Mesodermal cell (in vitro differentiated cells): ENCODE measurements around the gene CDH22.

Source experiments
- H3K27ac ChIP-seq: 2 replicates; pipeline ENCODE4 v1.7.0; 2013; ENCODE audit warnings: mild to moderate bottlenecking, low read depth, low read length, moderate library complexity; ENCODE audit not compliant: severe bottlenecking
- H3K36me3 ChIP-seq: 2 replicates; pipeline ENCODE4 v1.7.1; 2013; ENCODE audit warnings: mild to moderate bottlenecking, low read length, moderate library complexity; ENCODE audit not compliant: control insufficient read depth, insufficient read depth
- H3K4me1 ChIP-seq: one replicate; pipeline ENCODE4 v1.7.1; 2013; ENCODE audit warnings: mild to moderate bottlenecking, low read length; ENCODE audit not compliant: insufficient read depth, control insufficient read depth, poor library complexity, severe bottlenecking
- H3K4me3 ChIP-seq: 2 replicates; pipeline ENCODE4 v1.7.0; 2013; ENCODE audit warnings: low read length, control low read depth, mild to moderate bottlenecking; ENCODE audit not compliant: insufficient read depth, poor library complexity, severe bottlenecking; ENCODE audit errors: extremely low read depth
- H3K9me3 ChIP-seq: 2 replicates; pipeline ENCODE4 v1.7.1; 2013; ENCODE audit warnings: mild to moderate bottlenecking, low read length, moderate library complexity; ENCODE audit not compliant: control insufficient read depth
- WGBS, 2 experiments: methylation state at CpG; one replicate each; pipeline ENCODE4 v1.1.5; 2013; ENCODE audit warnings: missing lambda C conversion rate in 2 of 2; ENCODE audit not compliant: insufficient coverage in 2 of 2; 5-methylcytosine and 5-hydroxymethylcytosine counted together

CDH22 gene

DNA sequence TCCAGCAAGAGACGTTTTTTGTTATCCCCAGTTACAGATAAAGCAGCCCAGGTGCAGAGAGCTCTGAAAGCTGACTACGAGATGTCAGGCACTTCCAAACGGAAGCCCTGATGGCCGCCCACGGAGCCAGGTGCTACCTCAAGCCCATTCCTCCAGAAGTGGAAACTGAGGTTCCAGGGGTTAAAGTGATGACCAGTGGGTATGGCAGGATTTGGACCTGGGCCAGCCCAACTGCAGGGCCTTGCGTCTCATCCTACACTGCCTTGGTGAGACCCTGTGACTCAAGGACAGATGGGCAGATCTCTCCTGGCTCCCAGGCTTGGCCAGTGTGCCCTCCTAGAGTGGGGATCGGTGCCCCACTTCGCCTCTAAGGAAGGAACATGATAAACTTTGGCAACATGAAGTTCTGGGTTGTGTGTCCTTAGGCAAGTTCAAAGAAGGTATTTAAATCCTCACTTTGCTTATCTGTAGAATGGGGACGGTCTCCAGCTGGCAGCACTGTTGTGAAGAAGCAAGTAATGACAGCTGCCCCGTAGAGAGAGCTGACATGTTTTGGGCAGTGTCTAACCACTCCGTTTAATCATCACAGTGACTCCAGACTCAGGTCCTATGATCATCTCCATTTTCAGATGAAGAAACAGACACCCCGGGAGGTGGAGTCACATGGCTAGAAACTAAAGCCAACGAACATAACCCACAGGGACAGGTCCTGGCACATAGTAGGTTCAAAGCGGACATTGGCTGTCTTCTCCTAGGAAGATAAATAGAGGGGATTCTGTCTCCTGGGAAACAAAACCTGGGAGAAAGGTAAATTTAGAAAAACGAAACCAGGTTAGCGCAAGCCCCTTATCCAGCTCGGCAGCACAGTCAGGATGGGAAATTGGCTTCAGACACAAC lies 34.4 kb upstream of the CDH22 start:
- H3K4me3 ChIP-seq: no peak overlapping the region
- peaks cover 6% of the 10 kb centered on the region for H3K4me1 ChIP-seq
- H3K36me3 ChIP-seq: no peaks in the 10 kb centered on the region
- no peak overlapping the region for H3K27ac ChIP-seq
- H3K9me3 ChIP-seq: no peaks in the 10 kb centered on the region
- 77 to 84% methylated on average over 11 to 13 of the region's 17 CpGs for WGBS, 2 experiments

DNA sequence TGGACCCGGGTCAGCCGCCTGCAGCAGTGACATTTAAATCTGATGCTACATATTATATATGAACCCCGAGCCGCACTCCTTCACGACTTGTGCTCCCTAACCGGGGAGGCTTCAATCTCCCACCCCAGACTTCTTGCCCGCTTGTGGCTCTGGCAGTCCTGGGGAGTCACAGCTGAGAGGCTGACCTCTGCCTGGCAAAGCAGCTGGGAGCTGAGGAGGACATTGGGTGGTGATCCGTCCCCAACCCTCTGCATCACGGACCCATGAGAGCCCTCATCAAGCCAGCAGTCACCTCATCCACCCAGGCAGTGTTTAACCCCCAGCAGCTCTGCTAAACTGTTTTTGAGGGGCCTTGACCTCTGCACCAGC lies 33.7 kb upstream of the CDH22 start:
- no peak overlapping the region for H3K4me3 ChIP-seq
- H3K27ac ChIP-seq: no peak overlapping the region
- no peaks in the 10 kb centered on the region for H3K36me3 ChIP-seq
- WGBS, 2 experiments: 60 to 70% methylated on average over 5 to 8 of the region's 9 CpGs
- H3K4me1 ChIP-seq: peaks cover 6% of the 10 kb centered on the region
- H3K9me3 ChIP-seq: no peaks in the 10 kb centered on the region

DNA sequence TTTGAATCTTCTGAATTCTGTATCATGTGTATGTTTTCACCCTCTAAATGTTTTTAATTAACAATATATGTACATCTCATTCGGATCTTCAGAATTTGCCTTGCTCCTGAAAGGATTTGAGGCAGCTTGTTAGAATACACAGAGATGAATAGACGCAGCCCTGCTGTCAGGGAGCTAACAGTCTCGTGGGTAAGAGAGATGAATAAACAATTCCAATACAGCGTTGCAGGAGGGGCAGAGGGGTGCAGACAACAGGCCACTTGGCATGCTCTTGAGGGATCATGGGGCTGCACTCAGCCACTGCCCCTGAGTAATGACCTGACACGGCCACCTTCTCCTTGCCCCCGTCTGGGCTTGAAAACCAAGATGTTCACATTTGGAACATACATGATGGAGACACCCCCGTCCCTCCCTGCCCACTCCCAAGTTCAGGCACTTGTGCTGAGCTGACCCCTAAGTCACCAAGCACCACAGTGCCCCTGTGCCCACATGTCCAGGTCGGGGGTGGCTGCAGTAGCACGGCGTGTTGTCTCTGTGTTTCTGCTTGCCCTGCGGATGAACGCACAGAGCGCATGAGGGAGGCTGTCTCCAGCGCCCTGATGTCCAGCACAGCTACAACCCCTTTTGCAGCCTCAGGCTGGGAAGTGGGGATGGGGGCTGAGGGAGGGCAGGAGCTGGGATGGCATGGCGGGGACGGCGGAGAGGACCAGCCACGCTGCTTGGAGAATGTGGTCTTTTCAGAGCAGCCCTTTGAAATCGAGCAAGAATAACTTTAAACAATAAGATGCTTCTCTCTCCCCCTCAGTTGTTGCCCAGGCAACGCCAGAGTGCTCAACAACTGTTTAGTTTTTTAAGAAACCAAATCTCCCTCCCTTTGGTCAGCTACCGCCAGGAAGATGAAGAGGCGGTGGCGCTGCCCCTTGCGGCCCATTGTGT lies 33.0 kb upstream of the CDH22 start:
- Histone ChIP-seq H3K36me3 (no peaks in the 10 kb centered on the region), H3K27ac (no peak overlapping the region), H3K9me3 (no peaks in the 10 kb centered on the region), H3K4me1 (peaks cover 6% of the 10 kb centered on the region), H3K4me3 (no peak overlapping the region)
- WGBS, 2 experiments: 75 to 79% methylated on average over 15 to 16 of the region's 24 CpGs

DNA sequence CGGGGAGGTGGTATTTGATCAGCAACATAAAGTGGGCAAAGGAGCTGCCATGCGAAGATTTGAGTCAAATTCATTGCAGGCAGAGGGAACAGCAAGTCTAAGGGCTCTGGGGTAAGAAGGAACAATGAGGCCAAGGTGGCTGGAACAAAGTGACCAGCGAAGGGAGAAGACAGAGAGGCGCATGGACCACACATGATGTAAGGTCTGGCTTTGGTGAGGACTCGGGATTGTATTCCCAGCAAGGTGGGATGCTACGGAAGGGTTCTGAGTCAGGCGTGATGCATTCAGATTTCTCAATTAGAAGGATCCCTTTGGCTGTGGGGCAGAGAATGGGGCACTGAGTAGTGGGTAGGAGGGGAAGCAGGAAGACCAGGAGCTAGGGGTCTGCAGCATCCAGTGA lies 30.7 kb upstream of the CDH22 start:
- Histone ChIP-seq H3K4me3 (no peak overlapping the region), H3K4me1 (peaks cover 11% of the 10 kb centered on the region), H3K9me3 (no peaks in the 10 kb centered on the region), H3K27ac (no peak overlapping the region), H3K36me3 (no peaks in the 10 kb centered on the region)
- 88 to 90% methylated on average over 7 of the region's 7 CpGs for WGBS, 2 experiments

DNA sequence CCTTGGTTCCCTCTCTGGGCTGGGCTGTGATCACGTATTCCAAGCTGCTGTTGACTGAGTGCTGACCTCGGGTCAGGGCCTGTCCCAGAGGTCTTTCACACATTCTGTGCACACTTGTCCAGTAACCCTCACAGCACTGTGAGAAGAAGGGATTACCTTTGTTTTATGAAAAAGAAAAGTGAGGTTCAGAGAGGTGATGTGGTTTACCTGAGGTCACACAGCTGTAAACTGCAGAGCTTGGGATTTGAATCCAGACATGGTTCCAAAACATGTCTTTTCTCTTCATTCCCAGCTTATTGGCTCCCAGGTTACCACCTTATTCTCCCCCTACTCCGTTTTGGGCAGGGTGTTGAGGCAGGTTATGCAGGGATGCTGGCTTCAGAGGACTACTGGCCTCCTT lies 28.4 kb upstream of the CDH22 start:
- H3K9me3 ChIP-seq: no peaks in the 10 kb centered on the region
- WGBS, 2 experiments: 63 to 79% methylated on average over 3 of the region's 3 CpGs
- no peak overlapping the region for H3K27ac ChIP-seq
- H3K36me3 ChIP-seq: no peaks in the 10 kb centered on the region
- H3K4me1 ChIP-seq: peaks cover 4% of the 10 kb centered on the region
- no peak overlapping the region for H3K4me3 ChIP-seq

DNA sequence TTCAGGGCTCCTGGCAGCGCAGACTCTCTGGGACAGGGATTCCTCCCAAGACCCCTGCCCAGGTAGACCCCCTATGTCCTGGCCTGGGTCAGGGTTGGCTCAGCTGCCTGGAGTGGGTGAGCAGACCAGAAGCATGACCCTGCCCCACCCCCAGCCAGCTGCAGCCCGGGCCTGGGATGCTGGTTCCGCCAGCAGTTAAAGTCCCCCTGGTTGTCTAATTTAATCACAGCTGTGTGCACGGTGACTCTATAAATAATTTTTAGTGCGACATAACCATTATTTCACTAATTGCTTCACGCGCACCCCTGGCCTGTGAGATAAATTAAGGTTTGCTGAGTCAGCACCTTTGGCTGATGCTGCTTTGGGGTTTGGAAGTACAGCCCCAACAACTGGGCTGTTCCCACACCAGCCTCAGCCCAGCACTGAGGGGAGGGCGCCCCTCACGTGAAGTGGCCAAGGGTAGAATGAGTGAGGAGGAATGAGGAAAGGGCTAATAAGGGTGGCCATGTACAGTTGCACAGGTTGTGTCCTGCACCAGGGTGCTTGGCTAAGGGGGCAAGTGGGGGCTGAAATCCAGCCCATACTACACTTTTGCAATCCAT lies 26.1 kb upstream of the CDH22 start:
- WGBS, 2 experiments: 73 to 78% methylated on average over 7 to 9 of the region's 9 CpGs
- H3K9me3 ChIP-seq: no peaks in the 10 kb centered on the region
- H3K4me3 ChIP-seq: no peak overlapping the region
- no peak overlapping the region for H3K27ac ChIP-seq
- no peaks in the 10 kb centered on the region for H3K36me3 ChIP-seq
- peaks cover 4% of the 10 kb centered on the region for H3K4me1 ChIP-seq

DNA sequence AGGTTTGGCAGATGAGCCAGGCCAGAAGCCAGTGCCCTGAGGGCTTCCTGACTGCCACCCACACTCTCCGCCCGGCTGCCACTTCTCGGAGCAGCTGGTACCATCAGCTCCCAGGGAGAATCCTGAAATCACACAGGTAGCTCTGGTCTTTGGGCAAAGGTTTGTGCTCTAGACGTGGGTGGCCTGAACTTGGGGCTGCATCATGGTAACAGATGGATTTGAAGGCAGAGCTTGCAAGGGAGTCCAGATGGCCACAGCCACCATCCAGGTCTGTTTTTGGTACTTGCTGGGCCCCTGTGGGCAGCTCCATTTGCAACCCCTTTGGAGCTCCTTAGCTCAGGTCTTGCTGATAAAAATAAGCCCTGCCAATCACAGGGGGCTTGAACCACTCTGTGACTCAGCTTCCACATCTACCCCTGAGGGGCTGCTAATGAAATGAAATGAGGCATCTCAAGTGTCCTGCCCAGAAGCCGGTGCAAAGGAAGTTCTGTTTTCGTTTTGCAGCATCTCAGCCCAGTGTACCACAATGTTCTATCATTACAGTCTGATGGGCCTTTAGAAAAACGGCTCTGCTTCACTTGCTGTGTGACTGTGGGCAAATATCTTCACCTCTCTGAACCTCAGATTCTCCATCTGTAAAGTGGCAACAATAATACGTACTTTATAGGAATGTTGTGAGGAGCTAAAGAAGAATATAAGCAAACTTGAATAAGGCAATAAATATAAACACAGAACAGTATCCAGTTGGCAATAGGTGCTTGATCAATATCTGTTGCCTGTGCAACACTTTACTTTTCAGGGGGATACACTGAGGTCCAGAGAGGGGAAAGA lies 25.1 kb upstream of the CDH22 start:
- Histone ChIP-seq H3K36me3 (no peaks in the 10 kb centered on the region), H3K4me1 (peaks cover 4% of the 10 kb centered on the region), H3K9me3 (no peaks in the 10 kb centered on the region), H3K4me3 (no peak overlapping the region), H3K27ac (no peak overlapping the region)
- 90 to 100% methylated on average over 4 to 6 of the region's 8 CpGs for WGBS, 2 experiments

DNA sequence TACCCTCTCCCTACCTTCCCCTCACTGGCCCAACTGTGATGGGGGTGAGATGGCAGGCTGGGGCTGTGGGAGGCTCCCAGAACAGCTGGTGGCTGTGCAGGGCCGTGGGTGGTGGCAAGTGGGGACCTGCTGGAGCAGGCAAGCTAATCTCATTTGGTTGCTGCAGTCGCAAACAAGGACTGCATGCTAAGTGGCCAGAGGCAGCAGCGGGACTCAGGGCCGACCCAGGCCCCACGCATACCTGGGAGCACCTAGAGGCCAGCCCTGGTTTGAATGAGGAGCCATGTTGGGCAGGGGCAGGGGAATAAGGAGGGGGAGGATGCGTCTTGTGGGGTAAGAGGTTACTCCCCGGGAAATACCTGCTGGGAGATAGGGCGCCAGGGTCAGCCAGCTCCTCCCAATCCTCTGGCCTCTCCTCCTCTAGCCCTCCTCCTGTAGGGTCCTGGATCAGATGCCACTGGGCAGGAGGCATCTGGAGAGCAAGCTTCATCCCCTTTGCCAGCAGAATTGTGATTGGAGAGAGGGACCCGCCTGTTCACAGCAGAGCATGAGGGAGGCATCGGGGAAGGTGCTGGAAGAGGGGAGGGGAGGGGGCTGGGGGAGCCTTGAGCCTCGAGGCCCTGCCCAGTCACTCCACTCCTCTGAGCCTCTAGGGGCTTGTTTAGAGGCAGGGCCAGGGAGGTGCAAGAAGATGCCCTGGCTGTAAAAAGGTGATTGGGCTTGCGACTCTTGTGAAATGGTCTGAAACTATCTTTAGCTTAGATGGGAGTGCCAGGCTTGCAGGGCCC lies 24.3 kb upstream of the CDH22 start:
- WGBS, 2 experiments: 74% methylated on average over 6 to 7 of the region's 12 CpGs
- Histone ChIP-seq H3K36me3 (no peaks in the 10 kb centered on the region), H3K27ac (no peak overlapping the region), H3K4me1 (peaks cover 4% of the 10 kb centered on the region), H3K4me3 (no peak overlapping the region), H3K9me3 (no peaks in the 10 kb centered on the region)

DNA sequence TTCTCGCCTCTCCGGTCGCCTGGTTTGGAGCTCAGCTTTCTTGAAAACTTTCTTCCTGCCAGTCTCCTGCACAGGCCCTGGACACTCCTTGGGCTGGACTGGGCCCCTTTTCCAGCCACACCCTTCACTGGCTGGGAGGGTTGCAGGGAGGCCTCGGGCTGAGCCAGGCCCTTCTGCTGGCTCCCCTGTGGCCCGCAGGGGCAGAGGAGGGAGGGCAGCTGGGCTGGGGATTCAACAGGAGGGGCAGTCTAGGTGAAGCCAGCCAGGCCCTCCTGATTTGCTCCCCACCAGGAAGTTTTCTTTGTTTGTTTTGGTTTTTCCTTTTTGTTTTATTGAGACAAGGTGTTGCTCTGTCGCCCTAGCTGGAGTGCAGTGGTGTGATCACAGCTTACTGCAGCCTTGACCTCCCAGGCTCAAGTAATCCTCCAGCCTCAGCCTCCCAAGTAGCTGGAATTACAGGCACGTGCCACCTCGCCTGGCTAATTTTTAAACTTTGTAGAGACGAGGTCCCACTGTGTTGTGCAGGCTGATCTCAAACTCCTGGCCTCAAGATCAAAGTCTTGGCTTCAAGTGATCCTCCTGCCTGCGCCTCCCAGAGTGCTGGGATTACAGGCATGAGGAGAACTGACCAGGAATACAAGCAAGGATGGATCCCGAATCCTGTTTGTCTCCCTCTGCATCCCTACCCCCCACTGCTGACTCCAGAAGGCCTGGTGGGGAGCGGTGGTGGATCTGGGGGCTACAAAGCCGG lies 23.5 kb upstream of the CDH22 start:
- no peaks in the 10 kb centered on the region for H3K36me3 ChIP-seq
- peaks cover 4% of the 10 kb centered on the region for H3K4me1 ChIP-seq
- no peaks in the 10 kb centered on the region for H3K9me3 ChIP-seq
- no peak overlapping the region for H3K4me3 ChIP-seq
- 74 to 82% methylated on average over 10 of the region's 13 CpGs for WGBS, 2 experiments
- H3K27ac ChIP-seq: no peak overlapping the region
